ENCODE results near the gene FOXF1.

GRCh38 chr16:86547286-86547685 lies 37.0 kb downstream of the FOXF1 start:
- TF ChIP-seq ESRRA (CRISPR knock-in tag; IDR thresholded peaks at IDR 0.05; ENCODE audit: borderline replicate concordance) (no peak), NFE2L1 (CRISPR knock-in tag; IDR thresholded peaks at IDR 0.05) (no peak), TCF7 (CRISPR knock-in tag; IDR thresholded peaks at IDR 0.05; ENCODE audit: low read depth) (no peak), CTCF (IDR thresholded peaks at IDR 0.05) (no peak), ZNF121 (CRISPR knock-in tag; IDR thresholded peaks at IDR 0.05) (no peak), TP53 (CRISPR knock-in tag; IDR thresholded peaks at IDR 0.05) (no peak), CREB1 (CRISPR knock-in tag; IDR thresholded peaks at IDR 0.05) (no peak), ATF2 (CRISPR knock-in tag; IDR thresholded peaks at IDR 0.05; ENCODE audit: borderline replicate concordance, low read depth) (no peak), HMGXB4 (CRISPR knock-in tag; IDR thresholded peaks at IDR 0.05) (no peak), E2F4 (CRISPR knock-in tag; IDR thresholded peaks at IDR 0.05; ENCODE audit: borderline replicate concordance, low read depth) (no peak), IRF2 (CRISPR knock-in tag; IDR thresholded peaks at IDR 0.05; ENCODE audit: borderline replicate concordance, low read depth) (no peak), FOXP4 (CRISPR knock-in tag; IDR thresholded peaks at IDR 0.05) (no peak), AR (CRISPR knock-in tag; IDR thresholded peaks at IDR 0.05) (no peak), PREB (CRISPR knock-in tag; IDR thresholded peaks at IDR 0.05; ENCODE audit: borderline replicate concordance) (no peak)

All from WTC11 (cell line).